Fibroblast of skin of left quadriceps (primary cell): ENCODE measurements around the gene ARPP19.
"Not testable (repeated sequence)": the region's sequence is repeated elsewhere in the genome, so short reads cannot be mapped to it uniquely, and the experiment has no call there.

ENCODE experiments used
- DNase-seq, 2 experiments: peaks; one replicate each; pipeline ENCODE4 v3.0.0-alpha.2; 2013; ENCODE audit warnings: low read depth in 2 of 2

ARPP19 gene

DNA sequence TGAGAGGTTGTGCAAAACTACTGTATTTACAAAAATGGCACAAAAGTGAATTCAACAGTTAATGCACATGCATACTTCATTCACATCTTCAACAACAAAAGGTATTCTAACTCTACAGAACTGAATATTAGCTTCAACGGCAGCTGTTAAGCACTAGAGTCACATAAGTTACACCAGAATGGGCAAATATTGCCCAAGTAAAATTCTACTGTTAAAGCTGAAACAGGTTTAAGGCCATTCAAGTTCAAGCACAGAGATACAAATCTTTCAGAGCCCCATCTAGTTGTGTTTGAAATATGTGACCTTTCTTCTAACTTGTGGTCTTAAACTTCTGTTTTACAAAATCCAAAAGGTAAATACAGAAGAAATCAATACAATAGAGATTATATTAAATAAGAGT is 17.6 kb downstream of the ARPP19 start:
- not testable (repeated sequence) for DNase-seq

DNA sequence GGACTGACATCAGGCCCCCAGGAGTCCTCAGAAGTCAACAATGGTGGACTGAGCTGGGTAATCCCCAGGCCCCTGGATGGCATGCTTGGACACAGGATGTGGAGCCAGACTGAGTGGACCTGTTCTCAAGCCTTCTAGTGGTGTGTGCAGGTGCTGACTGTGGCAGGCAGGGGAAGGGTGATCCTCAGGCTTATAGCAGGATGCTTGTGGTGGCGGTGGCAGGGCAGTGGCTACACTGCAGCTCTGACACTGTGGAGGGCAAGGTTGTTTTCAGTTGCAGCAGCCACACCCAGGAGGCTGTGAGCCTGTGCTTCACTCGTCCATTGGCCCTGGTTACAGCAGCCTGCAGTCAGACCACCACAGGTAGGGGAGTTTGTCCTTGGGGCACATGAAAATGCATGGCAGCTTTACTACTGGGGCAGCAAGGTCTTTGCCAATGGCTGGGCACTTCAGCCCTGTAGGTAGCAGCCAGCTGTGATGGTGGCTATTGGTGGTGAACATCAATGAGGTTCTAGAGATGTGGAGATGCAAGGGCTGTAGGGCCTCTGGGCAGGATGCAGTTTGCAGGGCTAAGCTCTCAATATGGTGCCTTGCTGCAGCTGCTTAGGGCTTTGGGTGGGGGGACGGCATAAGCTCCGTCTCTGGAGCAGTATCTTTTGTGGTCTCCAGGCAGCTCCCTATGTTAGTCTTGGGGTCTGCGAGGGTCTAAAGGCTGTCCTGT is 22.6 kb downstream of the ARPP19 start:
- DNase-seq = no peak

DNA sequence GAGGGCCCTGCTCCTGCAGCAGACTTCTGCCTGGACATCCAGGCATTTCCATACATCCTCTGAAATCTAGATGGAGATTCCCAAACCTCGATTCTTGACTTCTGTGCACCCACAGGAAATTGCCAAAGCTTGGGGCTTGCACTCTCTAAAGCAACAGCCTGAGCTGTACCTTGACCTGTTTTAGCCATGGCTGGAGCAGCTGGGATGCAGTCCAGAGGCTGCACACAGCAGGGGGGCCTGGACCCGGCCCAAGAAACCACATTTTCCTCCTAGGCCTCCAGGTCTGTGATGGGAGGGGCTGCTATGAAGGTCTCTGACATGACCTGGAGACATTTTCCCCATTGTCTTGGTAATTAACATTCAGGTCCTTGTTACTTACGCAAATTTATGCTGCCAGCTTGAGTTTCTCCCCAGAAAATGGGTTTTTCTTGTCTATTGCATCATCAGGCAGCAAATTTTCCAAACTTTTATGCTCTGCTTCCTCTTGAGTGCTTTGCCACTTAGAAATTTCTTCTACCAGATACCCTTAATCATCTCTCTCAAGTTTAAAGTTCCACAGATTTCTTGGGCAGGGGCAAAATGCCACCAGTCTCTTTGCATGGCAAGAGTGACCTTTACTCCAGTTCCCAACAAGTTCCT is 28.3 kb downstream of the ARPP19 start:
- DNase-seq = no peak

DNA sequence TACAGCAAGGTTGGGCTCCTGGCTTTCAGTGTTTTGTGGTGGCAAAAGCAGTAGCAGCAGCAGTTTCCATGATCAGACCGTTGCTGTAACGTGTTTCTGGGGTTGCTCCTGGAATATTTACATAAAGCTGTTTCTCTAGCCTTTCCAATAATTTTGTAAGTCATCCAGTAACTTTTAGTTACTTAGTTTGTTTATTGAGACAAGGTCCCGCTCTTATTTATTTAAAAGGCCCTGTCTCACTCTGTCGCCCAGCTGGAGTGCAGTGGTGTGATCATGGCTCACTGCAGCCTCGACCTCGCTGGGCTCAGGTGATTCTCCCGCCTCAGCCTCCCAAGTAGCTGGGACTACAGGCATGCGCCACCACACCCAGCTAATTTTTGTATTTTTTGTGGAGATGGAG is 31.4 kb downstream of the ARPP19 start:
- DNase-seq = no peak

DNA sequence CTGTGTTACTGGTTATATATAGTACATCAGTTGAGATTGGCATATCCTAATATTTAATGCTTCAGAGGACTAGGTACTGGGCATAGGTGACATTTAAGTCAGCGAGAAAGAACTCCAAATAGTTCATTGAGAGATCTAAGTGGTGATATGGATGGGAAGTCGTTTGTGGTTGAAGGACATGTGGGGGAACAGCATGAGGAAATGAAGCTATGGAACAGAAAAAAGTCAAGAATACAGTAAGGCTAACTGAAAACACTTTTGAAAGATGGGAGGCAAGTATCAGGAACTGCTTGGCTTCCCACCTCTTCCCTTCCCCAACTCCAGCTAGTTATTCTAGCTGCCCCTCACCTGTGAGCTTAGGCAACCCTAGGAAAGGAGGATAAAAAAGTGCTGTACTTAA is 36.4 kb downstream of the ARPP19 start:
- no peak for DNase-seq

DNA sequence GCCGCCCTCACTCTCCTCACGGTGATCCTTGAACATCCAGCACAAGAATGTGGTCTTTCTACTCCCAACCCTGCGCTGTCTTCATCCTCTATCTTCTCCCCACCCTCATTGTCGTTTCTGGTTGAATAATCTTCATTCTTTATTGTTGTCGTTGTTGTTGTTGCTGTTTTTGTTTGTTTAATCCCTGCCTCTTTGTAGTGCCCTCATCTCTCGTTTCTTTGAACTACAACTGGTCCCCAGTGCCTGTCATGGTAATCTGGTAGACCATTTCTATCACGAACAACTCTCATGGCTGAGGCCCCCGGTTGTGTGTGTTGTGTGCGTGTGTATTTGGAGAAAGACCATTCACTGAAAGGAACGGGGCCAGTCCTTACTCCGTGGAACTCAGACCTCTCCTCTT is 38.9 kb downstream of the ARPP19 start:
- no peak for DNase-seq

DNA sequence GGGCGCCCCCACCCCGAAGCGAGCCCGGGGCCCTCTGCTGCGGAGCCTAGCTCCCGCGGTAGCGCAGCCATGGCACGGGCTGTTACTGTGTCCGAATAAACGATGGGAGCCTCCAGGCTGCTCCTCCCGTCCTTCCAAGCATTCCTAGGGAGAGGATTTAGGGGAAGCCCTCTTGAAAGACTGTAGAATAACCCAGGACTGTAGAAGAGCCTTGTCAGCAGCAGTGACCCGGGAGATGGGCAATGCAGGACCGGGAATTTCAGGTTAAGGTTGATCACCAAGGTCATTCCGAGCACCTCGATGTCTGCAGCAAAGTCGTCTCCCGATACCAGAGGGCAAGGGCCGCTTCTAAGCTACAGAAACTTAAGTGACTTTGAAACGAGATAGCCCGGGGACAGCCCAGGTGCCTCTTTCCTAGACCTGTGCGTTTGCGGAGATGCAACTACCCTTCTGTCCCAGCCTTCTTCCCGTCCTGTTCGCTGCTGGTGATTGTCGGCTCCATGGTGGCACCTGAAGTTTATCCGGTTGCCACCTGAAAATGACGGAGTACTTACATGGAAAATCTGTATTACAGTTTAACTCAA is 39.4 kb downstream of the ARPP19 start:
- no peak for DNase-seq

DNA sequence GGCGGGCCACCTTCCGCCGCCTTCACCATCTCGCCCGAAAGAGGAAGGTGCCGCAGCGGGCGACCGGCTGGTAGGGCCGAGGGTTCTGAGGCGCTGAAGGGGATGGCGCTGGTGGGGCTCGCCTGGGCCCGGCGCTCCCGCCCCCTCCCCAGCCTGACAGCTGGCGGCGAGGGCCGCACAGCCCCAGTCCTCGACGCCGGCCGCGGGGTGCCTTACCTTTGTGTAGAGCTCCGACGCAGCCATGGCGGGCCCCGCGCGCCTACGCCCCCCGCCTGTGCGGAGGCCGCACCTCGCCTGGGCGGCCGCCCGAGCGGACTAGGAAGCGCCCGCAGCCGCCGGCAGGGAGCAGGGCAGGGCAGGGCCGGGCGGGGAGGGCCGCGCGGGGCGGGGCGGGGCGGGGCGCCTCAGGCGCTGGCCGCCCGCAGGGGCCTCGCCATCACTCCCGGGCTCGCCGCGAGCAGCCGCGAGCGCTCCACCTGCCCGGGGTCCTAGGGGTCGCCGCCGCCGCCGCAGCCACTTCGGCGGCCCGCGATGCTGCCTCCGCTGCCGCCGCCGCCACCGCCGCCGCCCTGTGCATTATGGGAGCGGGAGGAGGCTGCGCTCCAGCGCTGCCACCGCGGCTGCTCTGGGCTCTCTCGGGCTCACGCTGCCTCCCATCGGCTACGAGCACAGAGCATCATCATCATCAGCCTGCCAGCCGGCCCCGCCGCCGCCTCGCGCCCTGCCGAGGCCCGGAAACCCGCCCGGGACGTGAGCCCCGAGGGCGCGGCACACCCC is 40.1 kb downstream of the ARPP19 start, which contains the start of gene MYO5A:
TSS of gene MYO5A (minus strand) at position 317 of the 777 bp plus-strand sequence. CDS start at position 243, 74 bp downstream.
- DNase-seq = peak; percentile 36 to 42

DNA sequence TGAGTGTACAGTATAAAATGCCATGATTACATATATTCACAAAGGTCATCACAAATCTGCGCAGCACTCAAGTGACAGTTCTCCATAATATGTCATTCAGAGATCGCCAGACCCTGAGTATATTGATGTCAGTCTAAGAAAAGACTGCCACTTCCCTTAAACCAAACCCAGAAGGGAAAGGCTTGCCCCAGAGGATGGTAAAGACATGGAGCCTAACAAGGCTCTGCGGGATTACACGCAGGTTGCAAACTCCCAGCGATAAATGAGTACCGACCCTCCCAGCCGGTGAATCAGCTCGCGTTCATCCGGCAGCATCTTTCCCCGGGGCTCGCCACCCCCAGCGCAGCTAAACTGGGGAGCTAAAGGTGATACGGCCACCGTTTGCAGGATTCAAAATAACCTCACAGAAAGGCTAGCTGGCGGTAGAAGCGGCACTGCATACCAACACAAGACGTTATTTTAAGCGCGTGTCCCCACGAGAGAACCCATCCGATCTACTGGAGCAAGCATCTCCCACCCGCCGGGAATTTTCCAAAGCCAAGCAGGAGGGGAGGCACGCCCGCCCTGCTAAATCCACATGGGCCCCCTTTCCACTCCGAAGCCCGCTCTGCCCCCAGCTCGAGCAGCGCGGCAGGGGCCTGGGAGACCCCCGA is 40.8 kb downstream of the ARPP19 start:
- no peak for DNase-seq

DNA sequence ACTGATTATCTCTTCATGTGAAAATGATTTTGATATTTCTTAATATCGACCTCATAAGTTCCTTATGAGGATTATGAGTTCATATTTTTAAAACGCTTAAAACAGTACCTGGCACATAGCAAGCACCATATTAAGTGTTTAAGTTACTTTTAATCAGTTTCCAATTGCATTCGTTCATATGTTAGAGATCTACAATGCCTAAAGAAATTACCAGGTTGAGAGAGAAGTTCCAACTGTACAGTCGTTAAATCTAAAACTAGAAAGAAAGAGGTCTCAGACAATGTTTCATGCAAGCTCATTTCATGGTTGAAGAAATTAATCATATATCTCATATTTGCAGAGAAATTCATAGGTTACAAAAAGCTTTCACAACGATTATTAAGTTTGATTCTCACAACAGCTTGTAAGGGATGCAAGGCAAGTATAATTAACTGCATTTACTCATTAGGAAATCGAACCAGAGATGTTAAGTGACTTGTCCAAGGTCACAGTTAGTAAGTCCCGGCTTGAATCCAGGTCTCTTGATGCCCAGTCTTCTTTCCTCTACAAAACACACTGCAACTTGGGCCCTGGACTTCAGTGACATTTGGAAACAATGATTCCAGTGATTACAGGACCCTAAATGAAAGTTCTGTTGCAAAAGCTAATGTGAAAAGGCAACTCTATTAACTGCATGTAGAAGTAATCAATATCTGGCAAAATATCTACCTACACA is 41.5 kb downstream of the ARPP19 start:
- no peak for DNase-seq

DNA sequence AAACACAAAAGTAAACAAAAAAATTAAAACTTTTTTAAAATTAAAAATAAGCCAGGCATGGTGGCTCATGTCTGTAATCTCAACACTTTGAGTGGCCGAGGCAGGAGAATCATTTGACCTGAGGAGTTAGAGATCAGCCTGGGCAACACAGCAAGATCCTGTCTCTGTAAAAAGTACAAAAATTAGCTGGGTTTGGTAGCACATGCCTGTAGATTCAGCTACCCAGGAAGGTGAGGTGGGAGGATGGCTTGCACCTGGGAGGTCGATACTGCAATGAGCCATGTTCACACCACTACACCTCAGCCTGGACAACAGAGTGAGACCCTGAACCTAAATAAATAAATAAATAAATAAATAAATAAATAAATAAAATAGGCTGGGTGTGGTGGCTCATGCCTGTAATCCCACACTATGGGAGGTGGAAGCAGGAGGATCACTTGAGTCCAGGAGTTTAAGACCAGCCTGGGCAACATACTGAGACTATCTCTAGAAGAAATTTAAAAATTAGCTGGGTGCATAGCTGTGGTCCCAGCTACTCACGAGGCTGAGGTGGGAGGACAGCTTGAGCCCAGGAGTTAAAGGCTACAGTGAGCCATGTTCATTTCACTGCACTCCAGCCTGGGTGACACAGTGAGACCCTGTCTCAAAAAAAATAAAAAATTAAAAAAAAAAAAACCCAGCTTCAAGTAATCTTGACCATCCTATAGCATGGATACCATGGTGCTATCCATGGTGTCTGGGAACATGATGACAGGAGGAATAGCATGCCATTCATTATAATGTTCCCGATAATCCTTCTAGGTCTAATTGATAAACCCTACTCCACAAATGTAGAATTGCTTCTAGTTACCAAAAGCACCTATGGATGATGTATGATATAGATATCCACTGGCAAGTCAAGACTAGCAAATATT is 44.4 kb downstream of the ARPP19 start:
- no peak for DNase-seq

DNA sequence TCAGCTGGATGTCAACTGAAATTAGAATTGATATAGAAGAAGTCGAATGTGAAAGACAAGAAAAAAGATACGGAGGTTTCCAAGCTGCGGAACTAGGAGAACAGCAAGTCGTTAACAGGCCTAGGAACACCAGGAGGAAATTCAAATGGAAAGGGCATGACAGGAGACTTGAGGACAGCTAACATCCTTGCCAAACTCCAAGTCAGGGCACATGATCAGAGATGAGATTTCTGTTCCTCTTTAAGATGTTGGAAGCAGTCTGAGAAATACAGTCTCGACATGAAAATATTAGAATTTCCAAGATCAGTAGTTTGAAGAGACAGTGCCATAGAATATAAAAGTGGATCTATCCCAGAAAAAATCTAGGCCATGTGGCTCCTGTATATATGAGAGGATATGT is 45.2 kb downstream of the ARPP19 start:
- DNase-seq = no peak

DNA sequence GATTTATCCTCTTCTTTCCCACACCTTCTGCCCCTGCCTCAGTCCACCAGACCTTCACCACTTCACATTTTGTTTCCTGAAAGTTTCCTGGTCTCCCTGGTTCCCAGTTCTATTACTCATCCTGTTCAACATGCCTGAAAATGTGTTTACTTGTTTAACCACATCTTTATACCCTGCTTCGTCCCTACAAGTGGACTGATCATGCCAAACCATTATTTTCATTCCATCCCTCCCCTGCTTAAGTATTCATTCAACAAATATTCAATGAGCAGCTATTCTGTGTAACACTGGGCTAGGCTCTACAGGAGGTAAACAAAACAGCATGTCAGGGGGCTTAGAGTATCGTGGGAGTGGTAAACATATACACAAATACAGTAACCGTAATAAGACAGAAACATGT is 45.6 kb downstream of the ARPP19 start:
- no peak for DNase-seq

DNA sequence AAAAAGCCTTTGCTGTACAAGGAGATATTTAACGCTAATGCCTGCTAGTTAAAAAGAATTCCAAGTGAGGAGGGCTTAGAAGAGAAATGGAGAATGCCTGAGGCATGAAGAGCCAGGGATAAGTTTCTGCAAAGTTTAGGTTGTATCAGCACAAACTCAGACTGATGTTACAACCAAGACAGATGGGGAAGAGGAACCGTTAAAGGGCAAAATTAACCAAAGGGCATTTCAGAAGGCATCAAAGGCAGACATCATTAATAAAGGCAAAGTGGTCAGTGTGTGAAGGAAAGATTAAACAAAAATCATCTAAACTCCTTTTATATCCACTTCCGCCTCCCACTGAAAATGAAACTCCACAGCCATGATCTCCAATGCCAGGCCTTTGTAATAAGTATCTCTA is 47.1 kb downstream of the ARPP19 start:
- DNase-seq = no peak

DNA sequence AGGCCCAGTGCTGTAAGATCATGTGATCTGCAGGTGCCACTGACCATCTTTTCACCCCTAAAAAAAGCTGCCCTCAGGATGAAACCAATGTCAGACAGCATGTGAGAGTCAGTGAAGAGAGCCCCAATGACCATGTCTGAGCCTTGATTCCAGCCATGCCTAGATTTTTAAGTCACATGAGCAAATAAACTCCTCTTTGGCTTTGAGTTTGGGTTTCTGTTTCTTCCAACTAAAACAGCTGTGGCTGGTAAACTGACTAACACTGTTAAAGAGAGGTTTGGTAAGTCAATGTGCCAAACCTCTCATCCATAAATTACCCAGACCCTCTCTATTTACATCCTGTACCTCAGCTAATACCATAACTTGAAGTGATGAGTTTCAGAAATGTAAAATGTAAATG is 48.4 kb downstream of the ARPP19 start:
- DNase-seq = no peak

DNA sequence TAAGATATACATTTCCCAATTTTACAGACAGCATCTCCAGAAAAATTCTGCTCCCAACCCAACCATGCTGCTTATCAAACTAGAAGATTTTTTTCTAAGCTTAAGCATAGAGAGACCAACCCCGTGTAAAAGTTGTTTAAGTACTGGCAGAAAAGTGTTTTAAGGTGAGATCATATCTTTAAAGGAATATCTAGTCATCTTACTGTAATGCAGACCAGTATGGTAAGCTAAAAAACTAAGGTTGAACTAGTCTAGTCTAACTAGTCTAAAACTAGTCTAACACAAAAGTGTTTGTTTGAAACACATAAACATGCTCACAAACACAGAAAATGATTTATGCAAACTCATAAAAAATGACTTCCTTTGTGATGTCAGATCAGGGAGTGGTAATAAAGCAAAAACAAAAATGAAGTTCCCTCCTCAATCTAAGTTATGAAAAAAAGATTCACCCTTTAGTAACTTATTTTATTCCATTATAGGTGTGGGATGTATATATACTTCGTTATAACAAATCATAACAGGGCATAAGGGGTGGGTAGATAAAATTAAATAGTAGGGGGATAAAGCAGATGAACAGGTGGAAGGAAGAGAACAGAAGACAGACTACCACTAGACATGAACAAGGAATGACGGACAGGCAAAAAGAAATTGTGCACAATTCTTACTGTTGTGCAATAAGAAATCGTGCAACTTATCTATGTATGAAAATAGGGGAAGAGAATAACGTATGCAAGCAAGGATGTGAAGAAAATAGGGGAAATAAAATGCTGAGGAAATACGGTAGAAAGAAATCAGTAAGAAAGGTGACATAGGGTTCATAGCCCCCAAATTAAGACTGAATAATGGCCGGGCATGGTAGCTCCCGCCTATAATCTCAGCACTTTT is 50.1 kb downstream of the ARPP19 start:
- no peak for DNase-seq

DNA sequence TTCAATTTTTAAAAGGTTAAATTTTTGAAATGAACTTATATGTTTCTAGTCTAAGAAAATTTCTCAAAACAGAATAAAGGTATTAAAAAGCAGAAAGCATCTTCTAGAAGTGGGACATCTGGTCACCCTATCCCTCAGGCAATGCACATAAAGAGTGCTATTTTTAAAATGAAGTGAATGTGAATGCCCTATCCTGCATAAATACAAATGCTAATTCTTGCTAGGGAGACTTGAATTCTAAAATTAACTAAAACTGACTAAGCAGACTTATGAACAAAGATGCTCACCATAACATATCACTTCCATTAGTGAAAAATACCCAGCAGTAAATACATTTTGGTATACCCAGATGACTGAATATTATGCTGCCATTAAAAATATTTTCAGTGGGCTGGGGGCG is 51.8 kb downstream of the ARPP19 start:
- DNase-seq = no peak

DNA sequence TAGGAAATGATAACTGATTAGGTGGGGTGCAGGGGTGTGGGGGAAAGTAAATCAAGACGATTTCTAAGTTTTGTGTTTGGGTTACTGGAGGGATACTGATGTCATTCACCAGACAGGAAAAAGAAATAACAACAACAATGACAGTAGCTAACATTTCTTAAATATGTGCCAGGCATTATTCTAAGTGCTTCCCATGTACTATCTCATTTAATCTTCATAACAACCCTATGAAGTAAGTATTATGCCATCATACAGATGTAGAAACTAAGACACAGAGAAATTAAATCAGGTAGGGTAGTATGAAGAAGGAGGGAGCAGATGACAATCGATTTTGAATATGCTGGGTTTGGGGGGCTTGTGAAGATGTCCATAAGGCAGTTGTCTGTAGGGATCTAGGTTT is 53.5 kb downstream of the ARPP19 start:
- no peak for DNase-seq

DNA sequence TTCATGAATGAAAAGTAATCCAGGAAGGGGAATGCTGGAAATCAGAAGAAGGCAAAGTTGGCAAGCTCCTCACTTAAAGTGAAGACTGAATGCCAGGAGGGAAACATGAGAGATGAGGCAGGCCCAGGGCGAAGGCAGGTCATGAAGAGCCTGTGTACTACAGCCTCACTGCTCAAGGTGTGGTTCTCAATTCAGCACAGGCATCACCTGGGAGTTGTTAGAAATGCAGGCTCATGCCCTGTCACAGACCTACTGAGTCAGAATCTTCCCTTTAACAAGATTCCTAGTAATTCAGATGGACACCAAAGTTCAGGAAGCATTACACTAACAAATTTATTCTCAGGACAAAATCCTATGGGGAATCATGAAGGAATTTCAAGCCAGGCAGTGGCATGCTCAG is 54.3 kb downstream of the ARPP19 start:
- DNase-seq = no peak
